Fibroblast of the aortic adventitia (primary cell): Measurements from ENCODE around the gene KCNJ13. TPM values are rescaled to one million over a fixed set of nuclear protein-coding genes. Genes with fewer than 3 reads are reported as not detected.
A peak's percentile ranks its signal among the peaks of the same experiment; 100 is the strongest.

ENCODE experiments used
- DNase-seq: peaks from one replicate; pipeline ENCODE4 v3.0.0-alpha.2; 2010; ENCODE audit warnings: low read depth
- H3K4me3 ChIP-seq: 2 replicates; pipeline ENCODE4 v1.5.1; 2011; ENCODE audit warnings: low read depth, mild to moderate bottlenecking, control low read depth, low read length, moderate library complexity
- total RNA-seq: library from RNA; depleted of rRNA; stranded (reverse); fragments of >200 nt; gene quantifications from 2 replicates; pipeline ENCODE4 v1.2.3, GENCODE V29; 2012; ENCODE audit warnings: low replicate concordance
- TF ChIP-seq, protein P1 (sequence below): IDR thresholded peaks from 2 replicates; pipeline ENCODE4 v1.5.1; 2011; ENCODE audit warnings: mild to moderate bottlenecking, low read length, control low read depth, inconsistent platforms; ENCODE audit not compliant: insufficient read depth

Gene KCNJ13
- total RNA-seq, 1 donor = not detected

GRCh38 chr2:232772531-232772930, 3.8 kb downstream of the KCNJ13 start:
- TF ChIP-seq, protein P1, sequence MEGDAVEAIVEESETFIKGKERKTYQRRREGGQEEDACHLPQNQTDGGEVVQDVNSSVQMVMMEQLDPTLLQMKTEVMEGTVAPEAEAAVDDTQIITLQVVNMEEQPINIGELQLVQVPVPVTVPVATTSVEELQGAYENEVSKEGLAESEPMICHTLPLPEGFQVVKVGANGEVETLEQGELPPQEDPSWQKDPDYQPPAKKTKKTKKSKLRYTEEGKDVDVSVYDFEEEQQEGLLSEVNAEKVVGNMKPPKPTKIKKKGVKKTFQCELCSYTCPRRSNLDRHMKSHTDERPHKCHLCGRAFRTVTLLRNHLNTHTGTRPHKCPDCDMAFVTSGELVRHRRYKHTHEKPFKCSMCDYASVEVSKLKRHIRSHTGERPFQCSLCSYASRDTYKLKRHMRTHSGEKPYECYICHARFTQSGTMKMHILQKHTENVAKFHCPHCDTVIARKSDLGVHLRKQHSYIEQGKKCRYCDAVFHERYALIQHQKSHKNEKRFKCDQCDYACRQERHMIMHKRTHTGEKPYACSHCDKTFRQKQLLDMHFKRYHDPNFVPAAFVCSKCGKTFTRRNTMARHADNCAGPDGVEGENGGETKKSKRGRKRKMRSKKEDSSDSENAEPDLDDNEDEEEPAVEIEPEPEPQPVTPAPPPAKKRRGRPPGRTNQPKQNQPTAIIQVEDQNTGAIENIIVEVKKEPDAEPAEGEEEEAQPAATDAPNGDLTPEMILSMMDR = no peak
- no peak overlapping the region for H3K4me3 ChIP-seq
- DNase-seq = no peak

GRCh38 chr2:232771870-232772269, 4.5 kb downstream of the KCNJ13 start:
- H3K4me3 ChIP-seq = no peak overlapping the region
- DNase-seq = no peak
- TF ChIP-seq, protein P1 = no peak

DNA sequence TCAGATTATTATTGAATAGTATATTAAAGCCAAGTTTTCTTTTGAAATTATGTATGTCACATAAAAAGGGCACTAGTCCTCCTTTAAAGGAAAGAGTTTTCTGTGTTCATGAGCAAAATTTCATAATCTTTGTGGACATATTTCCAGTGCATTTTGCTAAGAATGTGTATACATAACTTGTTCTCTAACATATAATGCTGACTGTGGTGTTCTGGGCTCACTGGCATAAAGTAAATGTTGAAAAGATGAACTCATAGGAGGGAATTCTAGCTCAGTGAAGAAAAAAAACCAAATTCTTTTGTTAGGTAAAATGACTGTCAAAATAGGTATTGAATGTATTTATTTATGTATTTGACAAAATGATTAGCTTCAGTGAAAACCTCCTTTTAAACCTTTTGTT, 6.2 kb downstream of the KCNJ13 start:
- TF ChIP-seq, protein P1 = no peak
- DNase-seq = no peak
- no peak overlapping the region for H3K4me3 ChIP-seq

DNA sequence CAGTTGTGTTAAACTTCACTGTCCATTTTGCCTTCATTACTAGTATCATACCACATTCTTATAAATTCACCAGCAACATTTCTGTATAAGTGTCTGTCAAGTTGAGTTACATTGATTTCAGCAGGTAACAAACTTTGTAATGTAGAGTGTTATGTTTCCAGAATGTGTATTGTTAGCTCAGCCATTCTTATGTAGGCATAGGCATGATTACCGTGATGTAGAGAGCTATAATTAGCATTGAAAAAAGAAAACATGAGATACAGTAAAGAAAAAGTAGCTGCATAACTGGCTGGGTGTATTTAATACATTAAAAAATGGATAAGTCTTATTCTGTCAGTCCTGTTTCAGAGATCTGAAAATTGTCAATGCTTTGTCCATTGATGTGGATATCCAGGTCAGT, 8.5 kb downstream of the KCNJ13 start:
- TF ChIP-seq, protein P1 = no peak
- no peak overlapping the region for H3K4me3 ChIP-seq

DNA sequence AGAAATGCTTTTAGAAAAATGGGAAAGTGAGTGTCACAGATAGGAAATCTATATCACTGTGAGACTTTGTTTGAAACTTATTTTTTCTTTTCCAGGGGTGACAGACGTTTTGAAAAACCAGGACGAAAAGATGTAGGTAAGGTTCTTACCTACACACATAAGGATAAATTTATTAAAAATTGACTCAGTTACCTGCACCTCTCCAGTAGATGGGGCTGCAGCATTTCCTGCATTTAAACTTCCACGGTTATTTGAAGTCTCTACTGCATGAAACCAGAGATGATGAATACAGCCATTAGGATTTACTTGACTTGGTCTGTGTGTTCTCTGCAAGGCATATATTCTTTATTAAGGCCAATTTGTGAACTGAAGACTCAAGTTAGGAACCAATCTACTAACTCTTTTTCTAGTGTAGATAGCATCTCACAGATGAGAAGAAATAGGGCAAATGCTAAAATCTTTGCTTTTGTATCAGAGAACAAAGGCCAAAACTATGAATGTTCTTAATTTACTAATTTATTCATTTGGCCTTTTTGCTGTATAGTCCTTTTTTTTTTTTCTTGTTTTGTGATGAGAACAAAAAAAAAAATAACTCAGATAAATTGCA, 15.0 kb downstream of the KCNJ13 start:
- peak; percentile 39 for DNase-seq
- no peak overlapping the region for H3K4me3 ChIP-seq
- TF ChIP-seq, protein P1 = peak; percentile 45

More for the DNA sequence above, 8.5 kb downstream of the KCNJ13 start:
- no peak for DNase-seq

DNA sequence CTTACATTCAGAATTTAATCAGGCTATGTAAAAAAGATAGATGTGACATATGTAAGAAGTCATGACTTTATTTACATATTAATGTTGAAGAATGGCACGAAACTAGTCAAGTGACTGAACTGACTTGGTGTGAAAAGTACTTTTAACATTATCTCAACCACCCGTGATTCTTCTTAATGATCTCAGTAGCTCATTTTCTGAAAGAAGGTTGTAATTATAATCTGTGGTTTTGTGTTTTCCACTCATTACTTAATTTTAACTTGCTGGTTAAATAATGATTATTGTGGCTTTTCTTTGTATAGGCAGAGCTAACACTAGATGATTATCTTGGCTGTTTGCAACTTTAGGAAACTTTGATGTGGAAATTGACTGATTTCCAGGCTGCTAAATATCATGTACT, 18.5 kb downstream of the KCNJ13 start:
- TF ChIP-seq, protein P1 = no peak
- no peak for DNase-seq
- no peak overlapping the region for H3K4me3 ChIP-seq

DNA sequence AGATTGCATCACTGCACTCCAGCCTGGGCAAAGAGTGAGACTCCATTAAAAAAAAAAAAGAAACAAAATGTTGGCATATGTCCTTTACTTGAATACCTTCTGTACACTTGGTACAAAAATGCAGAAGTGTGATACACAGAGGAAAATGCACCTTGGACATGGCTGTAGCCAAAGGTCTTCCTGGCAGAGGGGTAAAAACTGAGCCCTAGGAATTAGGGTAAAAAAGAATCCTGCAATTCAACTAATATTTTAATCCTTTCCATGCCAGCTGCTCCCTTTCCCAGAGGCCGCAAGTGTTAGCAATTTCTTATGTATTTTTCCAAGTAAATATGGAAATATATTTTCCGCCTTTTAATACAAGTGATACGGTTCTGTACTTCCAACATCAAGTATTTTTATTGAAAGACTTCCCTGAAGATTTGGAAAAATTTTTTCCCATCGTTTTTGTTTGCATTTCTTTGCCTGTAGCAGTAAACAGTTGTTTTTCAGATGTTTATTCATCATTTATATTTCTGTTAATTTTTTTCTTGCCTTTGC, 26.2 kb downstream of the KCNJ13 start:
- no peak overlapping the region for H3K4me3 ChIP-seq
- DNase-seq = no peak
- TF ChIP-seq, protein P1 = no peak
